Measurements from ENCODE around the gene ZNF460. TPM values are rescaled to one million over a fixed set of nuclear protein-coding genes. Genes with fewer than 3 reads are reported as not detected.

Gene ZNF460
- total RNA-seq, 1 donor from 2014 or later, result 76.2 TPM

GRCh38 chr19:57241176-57241575 is 39.1 kb upstream of the ZNF460 start:
- Mint-ChIP-seq H3K27ac (peak overlapping the region; percentile 99), H3K4me1 (peaks cover 19% of the 10 kb centered on the region), H3K36me3 (peaks cover 12% of the 10 kb centered on the region), H3K27me3 (ENCODE audit: low read depth) (no peaks in the 10 kb centered on the region), H3K9me3 (no peaks in the 10 kb centered on the region), H3K4me3 (peak overlapping the region; percentile 96)
- no peak for TF ChIP-seq CTCF (IDR thresholded peaks at IDR 0.05; ENCODE audit: unreplicated experiment)
- no peak for DNase-seq (ENCODE audit: low spot score in 2 of 2, unreplicated experiment in 2 of 2)

- DNase-seq (ENCODE audit: low spot score in 2 of 2, unreplicated experiment in 2 of 2), result no peak
- H3K27ac Mint-ChIP-seq, result no peak overlapping the region
- peaks cover 19% of the 10 kb centered on the region for H3K4me1 Mint-ChIP-seq
- peak overlapping the region; percentile 30 for H3K4me3 Mint-ChIP-seq
- H3K27me3 Mint-ChIP-seq (ENCODE audit: low read depth), result no peaks in the 10 kb centered on the region
- no peaks in the 10 kb centered on the region for H3K9me3 Mint-ChIP-seq
- TF ChIP-seq CTCF (IDR thresholded peaks at IDR 0.05; ENCODE audit: unreplicated experiment), result no peak
- peaks cover 12% of the 10 kb centered on the region for H3K36me3 Mint-ChIP-seq
Observed at GRCh38 chr19:57242821-57243220, 37.5 kb upstream of the ZNF460 start.

- peaks cover 19% of the 10 kb centered on the region for H3K4me1 Mint-ChIP-seq
- no peaks in the 10 kb centered on the region for H3K9me3 Mint-ChIP-seq
- H3K27ac Mint-ChIP-seq, result no peak overlapping the region
- H3K27me3 Mint-ChIP-seq (ENCODE audit: low read depth), result no peaks in the 10 kb centered on the region
- no peak for DNase-seq (ENCODE audit: low spot score in 2 of 2, unreplicated experiment in 2 of 2)
- H3K4me3 Mint-ChIP-seq, result no peak overlapping the region
- H3K36me3 Mint-ChIP-seq, result peaks cover 15% of the 10 kb centered on the region
- TF ChIP-seq CTCF (IDR thresholded peaks at IDR 0.05; ENCODE audit: unreplicated experiment), result no peak
Observed at GRCh38 chr19:57244513-57244912, 35.8 kb upstream of the ZNF460 start.

- no peak for TF ChIP-seq CTCF (IDR thresholded peaks at IDR 0.05; ENCODE audit: unreplicated experiment)
- peaks cover 17% of the 10 kb centered on the region for H3K4me1 Mint-ChIP-seq
- H3K9me3 Mint-ChIP-seq, result no peaks in the 10 kb centered on the region
- peaks cover 17% of the 10 kb centered on the region for H3K36me3 Mint-ChIP-seq
- DNase-seq (ENCODE audit: low spot score in 2 of 2, unreplicated experiment in 2 of 2), result no peak
- no peak overlapping the region for H3K27ac Mint-ChIP-seq
- H3K27me3 Mint-ChIP-seq (ENCODE audit: low read depth), result no peaks in the 10 kb centered on the region
- no peak overlapping the region for H3K4me3 Mint-ChIP-seq
Observed at GRCh38 chr19:57245066-57245465, 35.2 kb upstream of the ZNF460 start.

GRCh38 chr19:57245959-57246358 is 34.3 kb upstream of the ZNF460 start:
- Mint-ChIP-seq H3K4me3 (no peak overlapping the region), H3K27ac (no peak overlapping the region), H3K27me3 (ENCODE audit: low read depth) (no peaks in the 10 kb centered on the region), H3K9me3 (no peaks in the 10 kb centered on the region), H3K36me3 (peaks cover 24% of the 10 kb centered on the region), H3K4me1 (peaks cover 15% of the 10 kb centered on the region)
- TF ChIP-seq CTCF (IDR thresholded peaks at IDR 0.05; ENCODE audit: unreplicated experiment), result no peak
- DNase-seq (ENCODE audit: low spot score in 2 of 2, unreplicated experiment in 2 of 2), result no peak

GRCh38 chr19:57248646-57249045 is 31.6 kb upstream of the ZNF460 start:
- no peaks in the 10 kb centered on the region for H3K9me3 Mint-ChIP-seq
- H3K4me3 Mint-ChIP-seq, result no peak overlapping the region
- peaks cover 37% of the 10 kb centered on the region for H3K36me3 Mint-ChIP-seq
- no peak for TF ChIP-seq CTCF (IDR thresholded peaks at IDR 0.05; ENCODE audit: unreplicated experiment)
- DNase-seq (ENCODE audit: low spot score in 2 of 2, unreplicated experiment in 2 of 2), result no peak
- no peaks in the 10 kb centered on the region for H3K27me3 Mint-ChIP-seq (ENCODE audit: low read depth)
- H3K4me1 Mint-ChIP-seq, result no peaks in the 10 kb centered on the region
- H3K27ac Mint-ChIP-seq, result no peak overlapping the region

Data from mesothelial cell of epicardium (in vitro differentiated cells).